SU-DHL-6 (cell line): ENCODE data around the gene RFC3.
A peak's percentile ranks its signal among the peaks of the same experiment; 100 is the strongest.

ENCODE experiments used
- H2AFZ ChIP-seq: fragments of 200-600 bp; sonication (generic); 2 replicates; pipeline ENCODE4 v1.6.1; 2014; ENCODE audit warnings: low read depth, mild to moderate bottlenecking, moderate library complexity, mixed read lengths, antibody characterized with exemption, low read length; ENCODE audit not compliant: severe bottlenecking
- H3F3A ChIP-seq: fragments of 200-600 bp; shearing (Covaris generic); 2 replicates; pipeline ENCODE4 v1.6.0; 2016; ENCODE audit warnings: antibody characterized with exemption, mild to moderate bottlenecking; ENCODE audit not compliant: insufficient read depth
- H3K27ac ChIP-seq: fragments of 200-600 bp; sonication (generic); 2 replicates; pipeline ENCODE4 v1.5.1; 2016; ENCODE audit warnings: low read depth, mild to moderate bottlenecking, low read length, moderate library complexity, mixed read lengths
- H3K27me3 ChIP-seq: fragments of 200-600 bp; sonication (generic), shearing (Covaris generic); 2 replicates; pipeline ENCODE4 v1.6.0; 2014; ENCODE audit warnings: mild to moderate bottlenecking, low read length
- H3K36me3 ChIP-seq: fragments of 200-600 bp; sonication (generic); 2 replicates; pipeline ENCODE4 v1.6.1; 2014; ENCODE audit warnings: mild to moderate bottlenecking, low read length, mixed read lengths
- H3K4me2 ChIP-seq: fragments of 300-600, 200-600 bp; shearing (Covaris generic), sonication (generic); 2 replicates; pipeline ENCODE4 v1.6.0; 2014; ENCODE audit warnings: low read length, low read depth, mild to moderate bottlenecking; ENCODE audit not compliant: poor library complexity, severe bottlenecking
- H3K4me3 ChIP-seq: fragments of 200-600 bp; sonication (generic); 2 replicates; pipeline ENCODE4 v1.5.1; 2014; ENCODE audit warnings: antibody characterized with exemption, low read length, mild to moderate bottlenecking, mixed read lengths; ENCODE audit not compliant: insufficient read depth, poor library complexity, severe bottlenecking
- H3K79me2 ChIP-seq: fragments of 200-600 bp; sonication (generic); 2 replicates; pipeline ENCODE4 v1.6.1; 2014; ENCODE audit warnings: mild to moderate bottlenecking, low read length, moderate library complexity; ENCODE audit not compliant: insufficient read depth
- H3K9ac ChIP-seq: fragments of 200-600 bp; sonication (generic); 2 replicates; pipeline ENCODE4 v1.7.0; 2014; ENCODE audit warnings: mild to moderate bottlenecking, low read length
- H3K9me2 ChIP-seq: fragments of 200-600 bp; sonication (generic); replicated peaks from 2 replicates; pipeline ENCODE4 v1.6.1; 2014; ENCODE audit warnings: low read length; ENCODE audit not compliant: insufficient read depth
- H3K9me3 ChIP-seq: fragments of 200-600 bp; sonication (generic); 2 replicates; pipeline ENCODE4 v1.6.1; 2014; ENCODE audit warnings: low read length, mixed read lengths; ENCODE audit not compliant: insufficient read depth
- H4K20me1 ChIP-seq: fragments of 200-600 bp; sonication (generic); 2 replicates; pipeline ENCODE4 v1.6.1; 2014; ENCODE audit warnings: low read depth, mild to moderate bottlenecking, antibody characterized with exemption, low read length, moderate library complexity, mixed read lengths
- CTCF ChIP-seq: fragments of 200-600 bp; sonication (generic); IDR thresholded peaks from one replicate; pipeline ENCODE4 v1.5.1; 2017; ENCODE audit warnings: antibody characterized with exemption, mild to moderate bottlenecking, low read length, moderate library complexity; ENCODE audit not compliant: insufficient read depth, poor library complexity, severe bottlenecking
- EZH2phosphoT487 ChIP-seq: fragments of 200-600 bp; sonication (generic), shearing (Covaris generic); conservative IDR thresholded peaks from 2 replicates; pipeline ENCODE4 v1.6.1; 2018; ENCODE audit warnings: mild to moderate bottlenecking, antibody characterized with exemption, low read length, moderate library complexity, mixed read lengths

Gene RFC3

GRCh38 chr13:33868343-33868994, 50.5 kb downstream of the RFC3 start:
- TF ChIP-seq EZH2phosphoT487 (no peak), CTCF (no peak)
- H3F3A ChIP-seq, result no peaks in the 10 kb centered on the region
- no peaks in the 10 kb centered on the region for H4K20me1 ChIP-seq
- no peak overlapping the region for H3K9ac ChIP-seq
- no peak overlapping the region for H2AFZ ChIP-seq
- no peak overlapping the region for H3K27ac ChIP-seq
- no peak overlapping the region for H3K4me3 ChIP-seq
- H3K36me3 ChIP-seq, result 0 out of 2 replicates have a peak, but pooled peaks cover 5% of the 10 kb centered on the region
- H3K9me2 ChIP-seq, result no peaks in the 10 kb centered on the region
- no peaks in the 10 kb centered on the region for H3K9me3 ChIP-seq
- no peak overlapping the region for H3K4me2 ChIP-seq
- H3K79me2 ChIP-seq, result no peaks in the 10 kb centered on the region
- no peaks in the 10 kb centered on the region for H3K27me3 ChIP-seq

DNA sequence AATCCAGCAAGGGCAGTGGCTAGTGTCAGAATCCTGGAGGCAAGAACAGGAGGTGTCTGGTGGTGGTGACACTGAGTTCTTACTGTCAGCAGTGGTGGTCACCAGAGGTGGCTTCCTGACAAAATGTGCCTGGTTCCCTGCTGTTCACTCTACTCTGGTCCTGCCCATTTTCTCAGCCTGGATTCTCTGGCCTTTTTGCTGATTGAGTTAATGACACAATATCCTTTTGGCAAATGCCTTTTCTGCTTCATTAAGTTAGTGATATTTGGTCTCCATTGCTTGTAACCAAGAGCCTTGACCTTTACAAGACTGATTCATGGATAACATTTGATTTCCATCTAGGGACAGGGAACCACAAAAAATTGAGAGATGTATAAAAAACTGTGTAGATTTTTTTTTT, 51.1 kb downstream of the RFC3 start:
- Histone ChIP-seq H3K79me2 (no peaks in the 10 kb centered on the region), H3K36me3 (0 out of 2 replicates have a peak, but pooled peaks cover 5% of the 10 kb centered on the region), H3K9me2 (no peaks in the 10 kb centered on the region), H3K9me3 (no peaks in the 10 kb centered on the region), H3K4me3 (no peak overlapping the region), H3K9ac (no peak overlapping the region), H3K27me3 (no peaks in the 10 kb centered on the region), H3F3A (no peaks in the 10 kb centered on the region), H3K4me2 (no peak overlapping the region), H3K27ac (no peak overlapping the region), H4K20me1 (no peaks in the 10 kb centered on the region), H2AFZ (no peak overlapping the region)
- no peak for TF ChIP-seq CTCF

GRCh38 chr13:33870046-33870668, 52.2 kb downstream of the RFC3 start:
- no peak overlapping the region for H3K9ac ChIP-seq
- H3K79me2 ChIP-seq, result no peaks in the 10 kb centered on the region
- peak overlapping the region; percentile 17; the same call in 1 of the 2 replicates for H3K27ac ChIP-seq
- H3K36me3 ChIP-seq, result 0 out of 2 replicates have a peak, but pooled peaks cover 5% of the 10 kb centered on the region
- TF ChIP-seq EZH2phosphoT487 (no peak), CTCF (no peak)
- no peaks in the 10 kb centered on the region for H3K9me3 ChIP-seq
- H3K4me3 ChIP-seq, result no peak overlapping the region
- H3K9me2 ChIP-seq, result no peaks in the 10 kb centered on the region
- no peak overlapping the region for H2AFZ ChIP-seq
- no peaks in the 10 kb centered on the region for H3F3A ChIP-seq
- no peaks in the 10 kb centered on the region for H3K27me3 ChIP-seq
- no peak overlapping the region for H3K4me2 ChIP-seq
- H4K20me1 ChIP-seq, result no peaks in the 10 kb centered on the region
